Measurements from ENCODE around the gene CLCA4. TPM values are rescaled to one million over a fixed set of nuclear protein-coding genes. Genes with fewer than 3 reads are reported as not detected.
"Not testable (repeated sequence)": the region's sequence is repeated elsewhere in the genome, so short reads cannot be mapped to it uniquely, and the experiment has no call there.

The CLCA4 gene, protein sequence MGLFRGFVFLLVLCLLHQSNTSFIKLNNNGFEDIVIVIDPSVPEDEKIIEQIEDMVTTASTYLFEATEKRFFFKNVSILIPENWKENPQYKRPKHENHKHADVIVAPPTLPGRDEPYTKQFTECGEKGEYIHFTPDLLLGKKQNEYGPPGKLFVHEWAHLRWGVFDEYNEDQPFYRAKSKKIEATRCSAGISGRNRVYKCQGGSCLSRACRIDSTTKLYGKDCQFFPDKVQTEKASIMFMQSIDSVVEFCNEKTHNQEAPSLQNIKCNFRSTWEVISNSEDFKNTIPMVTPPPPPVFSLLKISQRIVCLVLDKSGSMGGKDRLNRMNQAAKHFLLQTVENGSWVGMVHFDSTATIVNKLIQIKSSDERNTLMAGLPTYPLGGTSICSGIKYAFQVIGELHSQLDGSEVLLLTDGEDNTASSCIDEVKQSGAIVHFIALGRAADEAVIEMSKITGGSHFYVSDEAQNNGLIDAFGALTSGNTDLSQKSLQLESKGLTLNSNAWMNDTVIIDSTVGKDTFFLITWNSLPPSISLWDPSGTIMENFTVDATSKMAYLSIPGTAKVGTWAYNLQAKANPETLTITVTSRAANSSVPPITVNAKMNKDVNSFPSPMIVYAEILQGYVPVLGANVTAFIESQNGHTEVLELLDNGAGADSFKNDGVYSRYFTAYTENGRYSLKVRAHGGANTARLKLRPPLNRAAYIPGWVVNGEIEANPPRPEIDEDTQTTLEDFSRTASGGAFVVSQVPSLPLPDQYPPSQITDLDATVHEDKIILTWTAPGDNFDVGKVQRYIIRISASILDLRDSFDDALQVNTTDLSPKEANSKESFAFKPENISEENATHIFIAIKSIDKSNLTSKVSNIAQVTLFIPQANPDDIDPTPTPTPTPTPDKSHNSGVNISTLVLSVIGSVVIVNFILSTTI
- polyA plus RNA-seq (ENCODE audit: insufficient read length) = not detected
- long read RNA-seq, donor 1 = 0 reads
- long read RNA-seq, donor 2 = 0 reads
- long read RNA-seq, donor 3 = 0 reads
- long read RNA-seq, donor 4 = 0 reads
- long read RNA-seq, donor 5 = 0 reads
- long read RNA-seq, donor 6 = 0 reads
- long read RNA-seq, donor 7 = 0 reads
- long read RNA-seq, donor 8 = 0 reads

GRCh38 chr1:86546787-86547221 is at the start of gene CLCA4:
CLCA4 (plus strand) TSS chr1:86547078; CDS start chr1:86547120, 42 bp downstream.
- DNase-seq = no peak

DNA sequence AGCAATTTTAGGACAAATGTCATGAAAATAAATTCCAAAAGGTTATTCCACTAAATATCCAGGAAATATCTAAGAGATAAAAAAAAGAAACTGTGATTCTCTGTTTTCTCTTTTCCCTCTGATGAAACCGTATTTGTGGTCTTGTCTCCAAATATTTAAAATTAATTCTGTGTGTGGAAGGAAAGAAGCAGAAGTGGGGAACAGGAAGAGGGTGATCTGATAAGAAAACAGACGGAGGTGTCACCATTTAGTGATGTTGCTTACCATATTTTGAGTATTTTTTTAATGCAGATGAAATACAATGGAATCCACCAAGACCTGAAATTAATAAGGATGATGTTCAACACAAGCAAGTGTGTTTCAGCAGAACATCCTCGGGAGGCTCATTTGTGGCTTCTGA is 48.6 kb upstream of the CLCA4 start:
- no peak for DNase-seq

DNA sequence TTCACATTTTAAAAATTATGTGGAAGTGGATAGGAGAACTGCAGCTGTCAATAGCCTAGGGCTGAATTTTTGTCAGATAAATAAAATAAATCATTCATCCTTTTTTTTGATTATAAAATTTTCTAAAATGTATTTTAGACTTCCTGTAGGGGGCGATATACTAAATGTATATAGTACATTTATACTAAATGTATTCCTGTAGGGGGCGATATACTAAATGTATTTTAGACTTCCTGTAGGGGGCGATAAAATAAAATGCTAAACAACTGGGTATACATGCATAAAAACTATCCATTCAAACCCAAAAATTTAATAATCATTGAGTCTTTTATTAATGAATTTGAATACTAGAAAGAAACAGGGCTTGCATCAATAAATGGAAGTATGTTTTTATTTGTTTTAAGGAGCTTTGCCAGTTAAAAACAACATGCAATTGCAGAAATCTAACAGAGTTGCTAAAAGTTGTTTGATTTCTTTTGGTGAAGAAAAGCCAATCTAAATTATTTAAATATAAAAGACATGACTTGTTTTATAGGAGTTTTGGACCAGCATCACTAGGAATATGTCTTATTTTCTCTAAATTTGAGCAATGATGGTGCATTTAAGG is 46.8 kb upstream of the CLCA4 start:
- DNase-seq = no peak

GRCh38 chr1:86500714-86501113 is 46.2 kb upstream of the CLCA4 start:
- DNase-seq = no peak

GRCh38 chr1:86502125-86502646 is 44.7 kb upstream of the CLCA4 start:
- DNase-seq = not testable (repeated sequence)

- DNase-seq = no peak
Measured at GRCh38 chr1:86502721-86503405, 44.0 kb upstream of the CLCA4 start.

- no peak for DNase-seq
Measured at GRCh38 chr1:86503406-86504136, 43.3 kb upstream of the CLCA4 start.

GRCh38 chr1:86504137-86504479 is 42.8 kb upstream of the CLCA4 start:
- DNase-seq = no peak

DNA sequence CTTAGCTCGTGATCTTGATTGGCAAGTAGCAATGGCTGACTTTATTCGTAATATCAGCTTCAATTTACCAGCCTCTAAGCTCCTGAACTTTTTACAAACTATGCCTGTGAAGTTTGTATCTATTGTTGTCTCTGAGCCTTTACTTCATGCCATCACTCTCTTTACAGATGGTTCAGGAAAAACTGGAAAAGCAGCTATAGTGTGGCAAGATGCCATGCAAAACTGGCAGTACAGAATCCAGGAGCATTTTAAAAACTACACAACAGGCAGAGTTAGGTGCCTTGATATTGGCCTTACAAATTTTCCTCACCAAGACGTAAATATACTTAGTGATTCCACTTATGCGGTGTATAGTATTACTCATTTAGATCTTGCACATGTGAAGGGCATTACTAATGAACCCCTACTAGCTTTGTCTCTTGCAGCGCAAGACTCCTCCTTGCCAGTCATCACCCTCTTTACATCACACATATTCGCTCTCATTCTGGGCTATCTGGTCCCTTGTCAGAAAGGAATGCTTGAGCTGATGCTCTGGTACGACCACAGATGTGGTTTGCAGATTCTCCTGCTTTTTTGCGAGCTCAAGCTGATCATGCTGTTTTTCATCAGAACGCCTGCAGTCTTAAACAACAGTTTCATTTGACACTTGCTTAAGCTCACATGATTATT is 41.8 kb upstream of the CLCA4 start:
- DNase-seq = no peak

GRCh38 chr1:86505564-86505902 is 41.3 kb upstream of the CLCA4 start:
- DNase-seq = no peak

DNA sequence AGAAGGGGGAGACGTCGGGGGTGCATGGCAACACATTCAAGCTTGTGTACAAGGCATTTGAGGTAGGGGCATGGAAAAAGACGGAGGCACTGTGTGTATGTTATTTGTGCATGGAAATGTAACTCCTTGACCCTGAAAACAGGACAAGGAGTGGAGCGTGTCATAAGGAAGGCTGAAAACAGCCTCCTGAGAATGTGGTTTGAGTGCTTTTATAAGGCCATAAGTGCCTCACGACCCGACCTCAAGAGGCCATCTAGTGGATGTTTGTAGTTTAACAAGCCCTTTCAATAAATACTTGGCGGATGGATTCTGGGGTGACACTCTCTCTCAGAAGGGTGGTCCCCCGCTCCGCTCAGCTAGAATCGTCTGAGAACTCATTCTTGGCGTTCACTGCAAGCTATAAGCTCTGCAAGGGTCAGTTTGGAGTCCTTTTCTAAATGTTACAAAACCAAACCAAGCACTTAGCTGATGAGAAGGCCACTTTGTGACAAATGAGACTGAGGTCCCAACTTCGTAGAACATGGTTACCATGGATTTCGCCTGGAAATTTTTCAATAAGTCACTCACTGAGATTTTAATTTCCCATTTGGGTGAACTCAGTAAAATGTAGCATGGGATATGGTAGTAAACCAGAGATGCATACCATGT is 38.8 kb upstream of the CLCA4 start:
- DNase-seq = no peak

GRCh38 chr1:86508583-86508969 is 38.3 kb upstream of the CLCA4 start:
- DNase-seq = no peak

DNA sequence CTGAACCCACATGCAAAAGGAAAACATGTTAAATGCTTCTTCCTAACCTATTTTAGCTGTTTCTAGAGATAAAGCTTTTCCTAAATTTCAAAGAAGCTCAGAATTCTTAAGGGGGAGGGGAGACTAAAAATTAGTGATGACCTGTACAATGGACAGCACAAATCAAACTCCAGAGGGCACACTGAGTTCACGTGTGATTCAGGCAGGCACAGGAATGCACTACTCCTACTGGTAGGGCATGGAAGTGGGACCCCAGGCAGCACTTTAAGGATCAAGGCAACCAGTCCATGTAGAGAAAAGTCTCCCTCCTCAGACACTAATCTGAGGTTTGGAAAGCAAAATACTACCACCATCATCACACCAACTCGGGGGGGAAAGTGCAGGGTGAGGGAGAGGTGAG is 31.3 kb upstream of the CLCA4 start:
- no peak for DNase-seq

DNA sequence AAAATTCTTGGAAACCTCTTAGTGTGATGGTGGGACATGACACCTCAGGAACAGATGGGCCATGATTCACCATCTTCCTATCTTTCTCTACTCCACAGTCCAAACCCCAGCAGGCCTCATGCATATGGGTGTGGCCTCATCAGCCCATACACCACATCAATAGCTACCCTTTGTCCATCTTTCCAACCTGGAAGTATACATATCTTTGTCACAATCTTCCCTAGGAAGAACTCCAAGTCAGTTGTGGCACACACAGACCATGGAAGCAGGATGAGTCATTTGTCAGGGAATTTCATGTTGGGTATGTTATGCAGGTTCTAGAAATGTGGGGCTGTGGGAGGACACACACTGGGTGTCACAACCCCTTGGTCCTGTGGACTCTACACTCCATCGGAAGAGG is 30.5 kb upstream of the CLCA4 start:
- no peak for DNase-seq

DNA sequence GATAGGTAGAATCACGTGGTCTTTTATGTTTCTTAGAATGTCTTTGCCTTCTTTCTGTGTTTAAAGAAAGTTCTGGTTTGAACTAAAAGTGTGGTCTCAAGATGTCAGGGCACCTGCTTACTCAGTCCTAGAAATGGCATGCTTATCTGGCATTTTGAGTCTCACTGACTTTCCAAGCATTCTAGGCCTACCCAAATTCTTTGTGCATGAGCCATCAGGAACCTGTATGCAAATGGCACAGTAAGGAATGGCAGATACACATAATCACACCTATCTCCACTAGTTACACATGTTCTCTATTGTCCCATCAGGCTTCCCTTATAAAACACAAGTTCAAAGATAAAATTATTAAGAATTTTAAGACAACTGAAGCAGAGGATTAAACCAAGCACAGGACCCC is 29.5 kb upstream of the CLCA4 start:
- DNase-seq = no peak

DNA sequence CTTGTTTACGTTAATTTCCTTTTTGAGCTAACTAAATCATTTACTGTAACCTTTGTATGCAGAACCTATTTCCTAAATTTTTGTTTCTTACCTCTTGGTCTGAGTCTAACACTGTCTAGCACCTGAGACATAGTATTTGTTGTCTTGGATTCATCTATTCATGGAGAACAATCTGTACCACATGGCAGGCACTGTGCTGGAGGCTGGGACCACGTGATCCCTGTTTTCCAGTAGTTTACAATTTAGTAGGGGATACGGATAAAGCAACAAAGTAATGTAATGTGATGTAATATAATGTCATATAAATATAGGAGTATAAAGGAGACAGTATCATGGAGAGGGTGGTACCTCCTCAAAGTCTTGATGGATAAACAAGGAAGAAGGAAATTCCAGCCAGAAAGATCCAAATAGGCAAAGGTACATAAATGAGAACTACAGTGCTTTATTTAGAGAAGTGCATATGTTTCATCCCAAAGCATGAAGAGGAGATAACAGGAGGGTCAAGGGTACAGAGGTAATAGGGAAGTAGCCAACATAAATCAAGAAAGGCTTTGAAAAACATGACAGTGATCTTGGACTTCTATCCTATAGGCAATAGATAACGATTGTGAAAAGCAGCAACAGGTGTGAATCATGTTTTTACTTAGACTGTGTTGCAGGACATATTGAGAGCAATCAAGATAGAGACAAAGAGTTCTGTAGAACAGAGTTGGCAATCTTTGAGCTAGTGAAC is 25.9 kb upstream of the CLCA4 start:
- no peak for DNase-seq

GRCh38 chr1:86521522-86521891 is 25.4 kb upstream of the CLCA4 start:
- DNase-seq = no peak

DNA sequence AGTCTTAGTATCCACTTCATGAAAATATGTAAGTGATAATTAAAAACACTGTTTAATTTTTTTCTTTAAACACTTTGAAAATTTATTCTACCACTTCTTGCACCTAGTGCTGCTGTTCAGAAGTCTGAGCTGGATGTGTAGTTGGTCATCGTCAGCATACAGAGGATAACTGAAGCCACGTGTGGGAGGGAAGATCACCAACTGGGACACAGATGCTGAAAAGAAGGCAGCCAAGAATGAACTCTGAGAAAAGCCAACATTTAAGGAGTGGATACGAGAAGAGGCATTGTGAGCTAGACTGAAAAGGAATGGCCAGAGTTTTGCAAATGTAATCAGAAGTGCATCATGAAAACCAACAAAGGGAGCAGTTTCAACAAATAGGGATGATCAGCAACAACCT is 24.6 kb upstream of the CLCA4 start:
- no peak for DNase-seq

GRCh38 chr1:86523670-86524354 is 23.1 kb upstream of the CLCA4 start:
- no peak for DNase-seq

Measured in left kidney (tissue), 8 donors.